Kidney (tissue), 14 donors: ENCODE data around the gene GJD4. TPM values are rescaled to one million over a fixed set of nuclear protein-coding genes. Genes with fewer than 3 reads are reported as not detected.

Experiments
- DNase-seq, 5 donors: peaks; one replicate each; pipeline ENCODE4 v3.0.0-alpha.2; 2013 to 2020
- FAIRE-seq: peaks from 2 replicates; lab custom pipeline; 2012; peaks lifted over from hg19 to GRCh38; lab: Jason Lieb, UNC
- H3K27ac ChIP-seq, 2 donors: one replicate each; pipeline ENCODE4 v1.7.0; 2013; ENCODE audit warnings: low read depth in 2 of 2, low read length in 2 of 2, inconsistent platforms in 1 of 2
- H3K27me3 ChIP-seq: one replicate; pipeline ENCODE4 v1.7.1; 2013; ENCODE audit warnings: low read length, inconsistent platforms; ENCODE audit not compliant: control insufficient read depth, insufficient read depth
- H3K36me3 ChIP-seq, 3 donors: one replicate each; pipeline versions ENCODE4 v1.7.0 to v1.7.1; 2013; ENCODE audit warnings: low read length in 3 of 3, control low read depth in 1 of 3, inconsistent platforms in 1 of 3; ENCODE audit not compliant: insufficient read depth in 3 of 3, control insufficient read depth in 2 of 3
- H3K4me1 ChIP-seq, 3 donors: one replicate each; pipeline versions ENCODE4 v1.7.0 to v1.7.1; 2013; ENCODE audit warnings: low read length in 3 of 3, inconsistent platforms in 1 of 3, low read depth in 1 of 3; ENCODE audit not compliant: control insufficient read depth in 2 of 3, insufficient read depth in 2 of 3
- H3K4me3 ChIP-seq, 3 donors: one replicate each; pipeline versions ENCODE4 v1.7.0 to v1.8.1; 2013; ENCODE audit warnings: low read length in 3 of 3, control low read depth in 1 of 3, inconsistent platforms in 1 of 3
- H3K9ac ChIP-seq, 3 donors: one replicate each; pipeline versions ENCODE4 v1.7.0 to v1.7.1; 2013; ENCODE audit warnings: low read length in 3 of 3, control low read depth in 1 of 3, inconsistent platforms in 1 of 3
- H3K9me3 ChIP-seq, 3 donors: one replicate each; pipeline versions ENCODE4 v1.7.0 to v1.7.1; 2013; ENCODE audit warnings: low read length in 3 of 3, control low read depth in 1 of 3, inconsistent platforms in 1 of 3; ENCODE audit not compliant: control insufficient read depth in 2 of 3, insufficient read depth in 1 of 3
- CTCF ChIP-seq: IDR thresholded peaks from 3 replicates; pipeline ENCODE4 v1.5.1; 2012; ENCODE audit warnings: mild to moderate bottlenecking, moderate library complexity, borderline replicate concordance; ENCODE audit not compliant: insufficient read depth; ENCODE audit errors: extremely low read depth
- intact Hi-C: fragments of 100-400 bp; cut with DNase I; formaldehyde crosslinking; loops from one replicate; pipeline ENCODE4 v1.11.1; 2022
- polyA plus RNA-seq: library from polyadenylated mRNA; stranded (reverse); fragments of 350-450 nt; fragmentation: Illumina TruSeq; extraction: RNeasy Lipid Tissue Mini Kit (QIAGEN cat#74804); gene quantifications from one replicate; pipeline ENCODE4 v1.2.3, GENCODE V29; 2014; ENCODE audit warnings: low read depth, low replicate concordance; ENCODE audit not compliant: insufficient read depth
- total RNA-seq: library from RNA; stranded (reverse); fragmentation: NEBNext Ultra II Directional; extraction: Animal tissue kit (Norgen Biotek cat#: 25700); gene quantifications from one replicate; pipeline ENCODE4 v1.2.1, GENCODE V29; 2021
- donor health status: control.
- donor health status: control.
- donor health status: control.
- donor health status: control.
- donor health status: control.
- donor health status: DM: yes; HTN: yes; CAD: no.
- donor health status: Normal renal cell carcinoma (clear cell type).

GJD4 gene
- total and polyA plus RNA-seq, 2 donors from 2014 or later = not detected

DNA sequence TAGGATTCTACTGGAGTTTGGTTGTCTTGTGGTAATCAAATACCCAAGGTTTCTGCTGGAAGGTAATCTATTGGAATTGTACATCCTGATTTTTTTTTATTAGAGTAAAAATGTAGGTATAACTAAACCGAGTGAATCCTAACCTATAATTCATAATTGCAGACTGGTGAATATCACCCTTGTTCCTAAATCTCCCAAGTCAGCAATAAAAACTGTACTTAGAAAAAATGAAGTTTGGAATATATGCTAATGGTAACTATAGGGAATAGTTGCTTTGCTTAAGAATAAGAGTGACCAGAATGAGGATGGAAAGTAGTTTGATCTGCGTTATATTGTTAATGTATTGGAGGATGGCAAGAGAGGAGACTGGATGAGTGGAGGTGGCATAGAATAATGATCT is 47.7 kb downstream of the GJD4 start:
- Histone ChIP-seq H3K9ac (no peak overlapping the region), H3K4me1 (peaks cover 0 to 3% (median 0%) of the 10 kb centered on the region in 3 donors), H3K27ac (no peak overlapping the region), H3K9me3 (no peaks in the 10 kb centered on the region), H3K36me3 (no peaks in the 10 kb centered on the region), H3K4me3 (no peak overlapping the region), H3K27me3 (no peaks in the 10 kb centered on the region)
- TF ChIP-seq CTCF = no peak
- intact Hi-C loops = no loop called here
- DNase-seq = no peak
- FAIRE-seq = no peak

- Histone ChIP-seq H3K27ac (no peak overlapping the region), H3K4me1 (no peaks in the 10 kb centered on the region), H3K9ac (no peak overlapping the region), H3K9me3 (no peaks in the 10 kb centered on the region), H3K36me3 (no peaks in the 10 kb centered on the region), H3K27me3 (no peaks in the 10 kb centered on the region), H3K4me3 (no peak overlapping the region)
- FAIRE-seq (no peak), DNase-seq (peak in 2 of 5 donors; percentile 52 to 53)
- intact Hi-C loops = no loop called here
- TF ChIP-seq CTCF = no peak
Measured at GRCh38 chr10:35657621-35658020, 52.5 kb downstream of the GJD4 start.

Other genes starting within 250 kb of the GJD4 start
- gene FZD8, start 37.0 kb downstream of the GJD4 start, total RNA-seq = 18.8 TPM
- gene FZD8, start 37.0 kb downstream of the GJD4 start, polyA plus RNA-seq = 10.8 TPM